Measurements from ENCODE around the gene JTB.

DNA sequence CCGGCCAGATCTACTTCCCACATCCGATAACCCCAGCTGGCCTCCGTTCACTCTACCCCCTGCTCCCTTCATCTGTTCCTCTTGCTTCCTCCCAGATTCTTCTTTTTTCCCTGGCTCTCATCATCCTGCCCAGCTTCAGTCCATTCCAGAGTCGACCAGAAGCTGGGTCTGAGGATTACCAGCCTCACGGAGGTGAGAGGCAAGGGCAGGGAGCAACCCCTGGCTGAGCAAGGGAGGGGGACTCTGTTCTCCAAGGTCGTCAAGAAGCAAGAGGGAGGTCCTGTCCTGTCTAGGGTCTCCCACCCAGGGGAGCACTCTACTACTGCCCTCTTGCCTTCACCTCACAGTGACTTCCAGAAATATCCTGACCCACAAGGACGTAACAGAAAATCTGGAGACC lies 3.9 kb downstream of the JTB start:
- TF ChIP-seq, protein P1, sequence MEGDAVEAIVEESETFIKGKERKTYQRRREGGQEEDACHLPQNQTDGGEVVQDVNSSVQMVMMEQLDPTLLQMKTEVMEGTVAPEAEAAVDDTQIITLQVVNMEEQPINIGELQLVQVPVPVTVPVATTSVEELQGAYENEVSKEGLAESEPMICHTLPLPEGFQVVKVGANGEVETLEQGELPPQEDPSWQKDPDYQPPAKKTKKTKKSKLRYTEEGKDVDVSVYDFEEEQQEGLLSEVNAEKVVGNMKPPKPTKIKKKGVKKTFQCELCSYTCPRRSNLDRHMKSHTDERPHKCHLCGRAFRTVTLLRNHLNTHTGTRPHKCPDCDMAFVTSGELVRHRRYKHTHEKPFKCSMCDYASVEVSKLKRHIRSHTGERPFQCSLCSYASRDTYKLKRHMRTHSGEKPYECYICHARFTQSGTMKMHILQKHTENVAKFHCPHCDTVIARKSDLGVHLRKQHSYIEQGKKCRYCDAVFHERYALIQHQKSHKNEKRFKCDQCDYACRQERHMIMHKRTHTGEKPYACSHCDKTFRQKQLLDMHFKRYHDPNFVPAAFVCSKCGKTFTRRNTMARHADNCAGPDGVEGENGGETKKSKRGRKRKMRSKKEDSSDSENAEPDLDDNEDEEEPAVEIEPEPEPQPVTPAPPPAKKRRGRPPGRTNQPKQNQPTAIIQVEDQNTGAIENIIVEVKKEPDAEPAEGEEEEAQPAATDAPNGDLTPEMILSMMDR (IDR thresholded peaks at IDR 0.05) = no peak
- no peak for TF ChIP-seq EZH2phosphoT487 (IDR thresholded peaks at IDR 0.05)
